Activated T-helper 17 cell treated with anti-CD3 and anti-CD28 coated beads, Interleukin-2, amount 50 U/mL, for 72 hours (primary cell): ENCODE measurements around the gene SH2D1A. TPM values are rescaled to one million over a fixed set of nuclear protein-coding genes. Genes with fewer than 3 reads are reported as not detected.
"Not testable (repeated sequence)": the region's sequence is repeated elsewhere in the genome, so short reads cannot be mapped to it uniquely, and the experiment has no call there.

ENCODE experiments used
- ATAC-seq: fragments of 150-1000 bp; cut with Tn5 transposase; replicated peaks from 2 replicates; pipeline ENCODE4 v1.10.0; 2021; ENCODE audit warnings: mild to moderate bottlenecking, moderate library complexity
- H3K27ac Mint-ChIP-seq: one replicate; pipeline ENCODE4 v1.8.0; 2022; ENCODE audit warnings: mixed read lengths
- H3K27me3 Mint-ChIP-seq: one replicate; pipeline ENCODE4 v1.8.0; 2022; ENCODE audit warnings: mixed read lengths
- H3K36me3 Mint-ChIP-seq: one replicate; pipeline ENCODE4 v1.8.0; 2022; ENCODE audit warnings: low read depth, mild to moderate bottlenecking, mixed read lengths
- H3K4me1 Mint-ChIP-seq: one replicate; pipeline ENCODE4 v1.8.0; 2022; ENCODE audit warnings: mixed read lengths
- H3K4me3 Mint-ChIP-seq: one replicate; pipeline ENCODE4 v1.8.0; 2022; ENCODE audit warnings: mild to moderate bottlenecking, mixed read lengths
- H3K9me3 Mint-ChIP-seq: one replicate; pipeline ENCODE4 v1.8.0; 2022; ENCODE audit warnings: mixed read lengths
- total RNA-seq, 2 donors: library from RNA; stranded (reverse); gene quantifications; one replicate each; pipeline ENCODE4 v1.2.3, GENCODE V29; 2022

The SH2D1A gene
- 10 to 100 TPM; 45.5 to 60.9 TPM for total RNA-seq

DNA sequence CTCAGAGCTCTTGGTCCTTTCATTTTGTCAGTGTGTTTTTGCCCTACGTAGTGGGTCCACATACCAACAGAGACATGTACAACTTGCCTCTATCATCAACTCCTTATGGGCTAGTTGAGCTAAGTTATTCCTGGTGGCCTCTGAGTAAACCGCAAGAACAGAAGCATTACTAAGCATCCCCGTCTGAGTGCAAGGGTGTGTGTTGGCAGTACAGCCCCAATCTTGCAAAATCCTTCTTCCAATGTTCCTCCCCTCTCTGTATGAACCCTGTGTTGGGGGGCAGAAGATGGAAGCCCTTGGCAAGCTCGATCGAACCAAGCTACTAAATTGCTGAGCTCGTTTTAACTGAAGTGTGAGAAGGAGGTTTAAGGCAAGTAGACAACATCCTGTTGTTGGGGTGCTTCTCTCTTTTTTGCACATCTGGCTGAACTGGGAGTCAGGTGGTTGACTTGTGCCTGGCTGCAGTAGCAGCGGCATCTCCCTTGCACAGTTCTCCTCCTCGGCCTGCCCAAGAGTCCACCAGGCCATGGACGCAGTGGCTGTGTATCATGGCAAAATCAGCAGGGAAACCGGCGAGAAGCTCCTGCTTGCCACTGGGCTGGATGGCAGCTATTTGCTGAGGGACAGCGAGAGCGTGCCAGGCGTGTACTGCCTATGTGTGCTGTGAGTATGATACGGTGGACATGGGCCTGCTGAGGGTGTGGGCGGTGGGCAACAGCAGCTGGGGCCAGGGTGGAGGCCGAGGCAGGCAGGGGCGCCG, at the start of gene SH2D1A:
Gene SH2D1A (plus strand): TSS at position 447 of the 760 bp plus-strand sequence. CDS start 80 bp downstream, at position 527.
- H3K27ac Mint-ChIP-seq = peak within 1 kb of the TSS; percentile 85
- no peaks in the 10 kb centered on the region for H3K27me3 Mint-ChIP-seq
- ATAC-seq = peak; percentile 61
- H3K4me1 Mint-ChIP-seq = peaks cover 11% of the 10 kb centered on the region
- H3K9me3 Mint-ChIP-seq = no peaks in the 10 kb centered on the region
- H3K4me3 Mint-ChIP-seq = peak within 1 kb of the TSS; percentile 95
- H3K36me3 Mint-ChIP-seq = peaks cover 21% of the 10 kb centered on the region

DNA sequence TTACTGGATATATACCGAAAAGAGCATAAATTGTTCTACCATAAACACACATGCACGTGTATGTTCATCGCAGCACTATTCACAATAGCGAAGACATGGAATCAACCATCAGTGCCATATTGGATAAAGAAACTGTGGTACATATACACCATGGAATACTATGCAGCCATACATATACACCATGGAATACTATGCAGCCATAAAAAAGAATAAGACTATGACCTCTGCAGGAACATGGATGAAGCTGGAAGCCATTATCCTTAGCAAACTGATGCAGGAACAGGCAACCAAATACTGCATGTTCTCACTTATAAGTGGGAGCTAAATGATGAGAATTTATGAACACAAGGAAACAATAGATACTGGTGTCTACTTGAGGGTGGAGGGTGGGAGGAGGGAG, 47.0 kb upstream of the SH2D1A start:
- ATAC-seq, H3K36me3 Mint-ChIP-seq, H3K27me3 Mint-ChIP-seq, H3K27ac Mint-ChIP-seq, H3K9me3 Mint-ChIP-seq, H3K4me1 Mint-ChIP-seq, H3K4me3 Mint-ChIP-seq: not testable (repeated sequence)

- Mint-ChIP-seq H3K9me3 (no peaks in the 10 kb centered on the region), H3K27ac (peak overlapping the region; percentile 80), H3K27me3 (no peaks in the 10 kb centered on the region), H3K4me1 (peaks cover 5% of the 10 kb centered on the region), H3K36me3 (no peaks in the 10 kb centered on the region), H3K4me3 (peak overlapping the region; percentile 59)
- peak; percentile 84 for ATAC-seq
Observed at GRCh38 chrX:124300405-124300804, 46.0 kb upstream of the SH2D1A start.

DNA sequence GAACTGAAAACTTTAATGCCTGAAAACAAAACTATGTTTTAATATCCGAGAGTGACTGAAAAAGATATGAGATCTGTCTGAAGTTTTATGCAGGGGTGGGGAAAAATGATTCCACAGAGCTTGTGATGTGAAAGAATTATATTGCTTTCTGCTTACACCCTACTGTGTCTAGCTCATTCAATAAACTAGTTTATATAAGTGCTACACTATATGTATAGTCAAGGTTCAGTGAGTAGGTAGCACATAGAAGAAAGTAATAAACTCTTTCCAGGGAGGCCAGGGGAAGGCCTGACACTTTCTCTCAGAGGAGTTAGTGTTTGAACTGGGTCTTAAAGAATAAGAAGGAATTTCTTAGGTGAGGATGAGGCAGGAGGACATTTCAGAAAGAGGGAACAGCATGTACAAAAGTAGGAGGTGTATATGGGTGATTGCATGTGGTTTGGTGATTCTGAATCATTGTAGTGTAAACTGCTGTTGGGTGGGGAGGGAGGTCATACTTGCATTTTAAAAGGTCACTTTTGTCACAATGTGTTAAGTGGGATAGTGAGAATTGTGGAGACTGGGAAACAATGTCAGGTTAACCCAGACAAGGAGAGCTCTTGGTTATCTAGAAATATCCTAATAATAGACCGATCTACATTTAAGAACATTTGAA, 39.0 kb upstream of the SH2D1A start:
- peak; percentile 69 for ATAC-seq
- H3K9me3 Mint-ChIP-seq = peaks cover 3% of the 10 kb centered on the region
- H3K4me1 Mint-ChIP-seq = peaks cover 6% of the 10 kb centered on the region
- peak overlapping the region; percentile 49 for H3K27ac Mint-ChIP-seq
- no peaks in the 10 kb centered on the region for H3K36me3 Mint-ChIP-seq
- no peaks in the 10 kb centered on the region for H3K27me3 Mint-ChIP-seq
- H3K4me3 Mint-ChIP-seq = peak overlapping the region; percentile 35

DNA sequence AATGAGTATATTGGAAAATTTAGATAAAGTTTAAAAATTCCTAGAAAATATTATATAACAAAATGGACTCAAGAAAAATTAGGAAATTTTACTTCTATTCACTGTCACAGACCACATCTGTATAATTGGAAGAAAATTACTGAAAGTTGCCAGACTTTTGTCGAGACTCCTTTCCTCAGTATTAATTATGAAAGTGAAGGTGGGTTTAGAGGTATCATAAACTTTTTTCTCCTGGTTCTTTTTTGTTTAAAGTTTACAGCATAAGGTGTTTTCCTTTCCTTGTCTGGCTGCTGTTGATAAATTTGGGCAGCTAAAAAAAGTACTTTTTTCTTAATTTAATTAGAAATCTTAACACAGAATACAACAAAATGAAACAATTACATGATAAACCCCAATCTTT, 20.6 kb upstream of the SH2D1A start:
- no peak for ATAC-seq
- H3K9me3 Mint-ChIP-seq = no peaks in the 10 kb centered on the region

DNA sequence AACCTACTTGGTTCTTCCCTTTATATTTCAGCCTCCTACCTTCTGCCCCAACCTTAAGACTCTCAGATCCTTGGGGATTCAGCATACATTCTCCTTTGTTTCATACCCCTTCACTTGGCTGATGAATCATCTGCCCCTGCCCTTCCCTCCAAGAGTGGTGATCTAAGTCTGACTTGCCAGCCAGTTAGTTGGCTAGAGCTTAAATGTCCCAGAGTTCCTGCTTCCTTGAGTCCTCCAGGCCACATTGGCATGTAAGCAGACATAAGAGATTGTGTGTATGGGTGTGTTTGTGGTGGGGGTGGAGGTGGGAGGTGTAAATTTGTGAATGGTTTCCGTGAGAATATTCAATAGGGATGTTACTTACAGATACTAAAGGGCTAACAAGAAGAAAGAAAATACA, 17.6 kb upstream of the SH2D1A start:
- Mint-ChIP-seq H3K4me1 (no peaks in the 10 kb centered on the region), H3K36me3 (no peaks in the 10 kb centered on the region), H3K9me3 (no peaks in the 10 kb centered on the region), H3K27ac (no peak overlapping the region), H3K27me3 (no peaks in the 10 kb centered on the region), H3K4me3 (no peak overlapping the region)
- ATAC-seq = no peak

More for the DNA sequence above, 20.6 kb upstream of the SH2D1A start:
- no peak overlapping the region for H3K4me3 Mint-ChIP-seq
- no peak overlapping the region for H3K27ac Mint-ChIP-seq
- H3K4me1 Mint-ChIP-seq = no peaks in the 10 kb centered on the region
- H3K36me3 Mint-ChIP-seq = no peaks in the 10 kb centered on the region
- no peaks in the 10 kb centered on the region for H3K27me3 Mint-ChIP-seq

GRCh38 chrX:124332481-124333424, 13.6 kb upstream of the SH2D1A start, which contains the start of gene TEX13D:
Gene TEX13D (plus strand): TSS chrX:124332660. CDS start chrX:124332918, 258 bp downstream.
- H3K4me3 Mint-ChIP-seq = no peak within 1 kb of the TSS
- no peaks in the 10 kb centered on the region for H3K9me3 Mint-ChIP-seq
- H3K4me1 Mint-ChIP-seq = no peaks in the 10 kb centered on the region
- ATAC-seq = no peak
- H3K36me3 Mint-ChIP-seq = no peaks in the 10 kb centered on the region
- H3K27ac Mint-ChIP-seq = no peak within 1 kb of the TSS
- no peaks in the 10 kb centered on the region for H3K27me3 Mint-ChIP-seq

DNA sequence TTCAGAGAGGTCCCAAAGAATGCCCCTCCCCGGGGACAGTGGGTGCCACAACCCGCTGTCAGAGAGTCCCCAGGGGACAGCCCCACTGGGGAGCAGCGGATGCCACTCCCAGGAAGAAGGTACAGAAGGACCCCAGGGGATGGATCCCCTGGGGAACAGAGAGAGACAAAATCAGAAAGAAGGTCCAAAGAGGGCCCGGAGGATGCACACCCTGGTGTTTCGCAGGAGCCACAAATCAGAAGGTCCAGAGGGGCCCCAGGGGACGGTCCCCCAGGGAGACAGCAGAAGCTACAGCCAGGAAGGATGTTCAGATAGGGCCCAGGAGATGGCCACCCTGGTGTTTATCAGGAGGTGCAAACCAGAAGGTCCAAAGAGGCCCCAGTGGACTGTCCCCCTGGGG, 12.5 kb upstream of the SH2D1A start:
- no peaks in the 10 kb centered on the region for H3K27me3 Mint-ChIP-seq
- H3K27ac Mint-ChIP-seq = no peak overlapping the region
- no peak overlapping the region for H3K4me3 Mint-ChIP-seq
- ATAC-seq = no peak
- no peaks in the 10 kb centered on the region for H3K4me1 Mint-ChIP-seq
- H3K9me3 Mint-ChIP-seq = no peaks in the 10 kb centered on the region
- no peaks in the 10 kb centered on the region for H3K36me3 Mint-ChIP-seq

- not testable (repeated sequence) for H3K27ac Mint-ChIP-seq, H3K27me3 Mint-ChIP-seq, ATAC-seq, H3K9me3 Mint-ChIP-seq, H3K4me1 Mint-ChIP-seq, H3K36me3 Mint-ChIP-seq, H3K4me3 Mint-ChIP-seq
Observed at GRCh38 chrX:124334555-124334954, 11.8 kb upstream of the SH2D1A start.

DNA sequence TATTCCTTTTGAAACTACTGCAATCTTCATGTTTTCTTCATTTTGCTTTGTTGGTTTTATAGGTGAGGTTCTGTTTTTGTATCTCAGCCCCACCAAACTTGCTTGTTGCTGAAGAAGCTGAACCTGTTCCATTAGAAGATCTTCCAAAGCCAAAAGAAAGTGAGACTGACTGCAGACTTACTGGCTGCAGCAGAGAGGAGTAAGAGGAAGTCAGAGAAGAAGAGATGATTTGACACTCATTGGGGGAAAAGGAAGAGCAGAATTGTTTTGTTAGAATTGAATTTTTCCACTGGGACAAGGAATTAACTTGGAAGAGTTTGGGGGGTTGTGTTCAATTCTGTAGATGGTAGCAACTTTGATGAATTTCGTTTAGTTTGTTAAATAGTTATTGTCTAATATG, 10.8 kb upstream of the SH2D1A start:
- ATAC-seq = no peak
- H3K27ac Mint-ChIP-seq = no peak overlapping the region
- no peaks in the 10 kb centered on the region for H3K27me3 Mint-ChIP-seq
- no peak overlapping the region for H3K4me3 Mint-ChIP-seq
- peaks cover 4% of the 10 kb centered on the region for H3K4me1 Mint-ChIP-seq
- H3K9me3 Mint-ChIP-seq = no peaks in the 10 kb centered on the region
- no peaks in the 10 kb centered on the region for H3K36me3 Mint-ChIP-seq

- peak; percentile 43 for ATAC-seq
- H3K9me3 Mint-ChIP-seq = no peaks in the 10 kb centered on the region
- peaks cover 10% of the 10 kb centered on the region for H3K4me1 Mint-ChIP-seq
- H3K4me3 Mint-ChIP-seq = no peak overlapping the region
- H3K36me3 Mint-ChIP-seq = no peaks in the 10 kb centered on the region
- no peaks in the 10 kb centered on the region for H3K27me3 Mint-ChIP-seq
- no peak overlapping the region for H3K27ac Mint-ChIP-seq
Observed at GRCh38 chrX:124337916-124338315, 8.4 kb upstream of the SH2D1A start.

GRCh38 chrX:124338733-124339514, 7.4 kb upstream of the SH2D1A start:
- no peak overlapping the region for H3K27ac Mint-ChIP-seq
- H3K36me3 Mint-ChIP-seq = no peaks in the 10 kb centered on the region
- no peaks in the 10 kb centered on the region for H3K9me3 Mint-ChIP-seq
- no peaks in the 10 kb centered on the region for H3K27me3 Mint-ChIP-seq
- peaks cover 11% of the 10 kb centered on the region for H3K4me1 Mint-ChIP-seq
- no peak for ATAC-seq
- peak overlapping the region; percentile 19 for H3K4me3 Mint-ChIP-seq

DNA sequence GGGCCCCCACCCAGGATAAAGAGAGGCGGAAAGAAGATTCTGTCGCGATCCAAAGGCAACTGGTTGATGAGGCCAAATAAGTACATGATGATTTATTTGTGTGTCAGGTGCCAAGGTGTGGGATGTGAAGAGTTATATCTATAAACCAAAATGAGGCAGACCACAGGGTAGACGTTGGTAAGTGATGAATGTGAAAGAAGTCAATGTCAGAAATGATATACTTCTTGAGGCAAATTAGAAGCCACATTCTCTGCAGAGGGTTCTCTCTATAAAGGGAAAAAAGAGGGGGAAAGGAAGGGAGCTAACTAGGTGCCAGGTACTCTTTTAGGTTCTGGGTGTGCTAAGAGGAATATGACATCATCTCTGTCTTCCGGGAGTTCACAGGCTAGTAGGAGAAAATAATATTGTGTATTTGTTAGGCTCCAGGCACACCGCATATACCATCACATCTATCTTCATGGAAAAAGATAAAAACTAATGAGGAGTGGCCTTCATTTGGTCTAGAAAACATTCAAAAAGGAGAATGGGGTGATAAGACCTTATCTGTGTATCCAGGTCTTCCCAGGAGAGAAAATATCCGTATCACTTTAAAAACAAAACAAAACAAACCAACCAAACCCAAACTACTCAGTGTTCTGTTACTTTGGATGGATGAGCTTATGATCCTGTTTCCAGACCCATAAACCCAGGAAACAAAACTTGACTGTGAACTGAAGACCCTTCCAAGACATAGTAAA, 4.8 kb upstream of the SH2D1A start:
- no peaks in the 10 kb centered on the region for H3K36me3 Mint-ChIP-seq
- peak; percentile 46 for ATAC-seq

More for the DNA sequence above, 4.8 kb upstream of the SH2D1A start:
- Mint-ChIP-seq H3K27ac (peak overlapping the region; percentile 73), H3K27me3 (no peaks in the 10 kb centered on the region), H3K4me1 (peaks cover 16% of the 10 kb centered on the region), H3K4me3 (peak overlapping the region; percentile 95), H3K9me3 (no peaks in the 10 kb centered on the region)
